CD4-positive, CD25-positive, alpha-beta regulatory T cell (primary cell): Measurements from ENCODE around the gene FGF1. TPM values are rescaled to one million over a fixed set of nuclear protein-coding genes. Genes with fewer than 3 reads are reported as not detected.

Experiments used
- ATAC-seq, 2 donors: fragments of 150-1000 bp; cut with Tn5 transposase; one replicate each; pipeline ENCODE4 v1.10.0; 2021; ENCODE audit warnings: low read depth in 2 of 2, moderate number of reproducible peaks in 2 of 2, moderate library complexity in 1 of 2
- DNase-seq, 3 donors: peaks; one replicate each; pipeline versions ENCODE4 v3.0.0 to v3.0.0-alpha.2; 2012 to 2022; ENCODE audit warnings: mixed read lengths in 1 of 3
- H3K27ac ChIP-seq: one replicate; pipeline ENCODE4 v1.7.0; 2013; ENCODE audit warnings: mild to moderate bottlenecking, low read length; ENCODE audit not compliant: insufficient read depth, poor library complexity, severe bottlenecking
- H3K27me3 ChIP-seq: one replicate; pipeline ENCODE4 v1.7.0; 2013; ENCODE audit warnings: low read length; ENCODE audit not compliant: control insufficient read depth, insufficient read depth
- H3K36me3 ChIP-seq: one replicate; pipeline ENCODE4 v1.7.0; 2013; ENCODE audit warnings: mild to moderate bottlenecking, low read length, moderate library complexity; ENCODE audit not compliant: control insufficient read depth, insufficient read depth
- H3K4me1 ChIP-seq: 2 replicates; pipeline ENCODE4 v1.7.0; 2013; ENCODE audit warnings: mild to moderate bottlenecking, low read length; ENCODE audit not compliant: insufficient read depth, control insufficient read depth, poor library complexity, severe bottlenecking
- H3K4me3 ChIP-seq: one replicate; pipeline ENCODE4 v1.7.0; 2013; ENCODE audit warnings: low read depth, mild to moderate bottlenecking, low read length, moderate library complexity
- H3K9me3 ChIP-seq, 2 experiments: 1 replicate in 1 of 2; 2 replicates in 1 of 2; pipeline ENCODE4 v1.7.0; 2013; ENCODE audit warnings: low read length in 2 of 2, mild to moderate bottlenecking in 1 of 2, moderate library complexity in 1 of 2; ENCODE audit not compliant: control insufficient read depth in 2 of 2
- H3K27ac Mint-ChIP-seq, 3 donors: one replicate each; pipeline ENCODE4 v1.8.0; 2020 to 2022; ENCODE audit warnings: mild to moderate bottlenecking in 3 of 3, mixed read lengths in 3 of 3, moderate library complexity in 2 of 3
- H3K27me3 Mint-ChIP-seq: one replicate; pipeline ENCODE4 v1.8.0; 2022; ENCODE audit warnings: mild to moderate bottlenecking, mixed read lengths
- H3K36me3 Mint-ChIP-seq: one replicate; pipeline ENCODE4 v1.8.0; 2020; ENCODE audit warnings: mixed read lengths
- H3K4me1 Mint-ChIP-seq, 4 donors: one replicate each; pipeline ENCODE4 v1.8.0; 2020 to 2022; ENCODE audit warnings: mixed read lengths in 4 of 4, mild to moderate bottlenecking in 1 of 4
- H3K4me3 Mint-ChIP-seq, 4 donors: one replicate each; pipeline ENCODE4 v1.8.0; 2020 to 2022; ENCODE audit warnings: mild to moderate bottlenecking in 4 of 4, mixed read lengths in 4 of 4, moderate library complexity in 3 of 4
- H3K9me3 Mint-ChIP-seq, 7 donors: one replicate each; pipeline ENCODE4 v1.8.0; 2020 to 2022; ENCODE audit warnings: mixed read lengths in 7 of 7, mild to moderate bottlenecking in 3 of 7, moderate library complexity in 2 of 7
- polyA plus RNA-seq, 4 donors: library from polyadenylated mRNA; unstranded; fragments of 300-500 nt; fragmentation: Illumina TruSeq; gene quantifications; one replicate each; pipeline ENCODE4 v1.2.3, GENCODE V29; 2021
- total RNA-seq: library from RNA; stranded (reverse); gene quantifications from one replicate; pipeline ENCODE4 v1.2.3, GENCODE V29; 2022

FGF1 gene
- total and polyA plus RNA-seq, 5 donors from 2014 or later: not detected

- no peaks in the 10 kb centered on the region for H3K4me1 Mint-ChIP-seq
- Histone ChIP-seq H3K4me1 (no peaks in the 10 kb centered on the region), H3K9me3 (no peaks in the 10 kb centered on the region), H3K36me3 (no peaks in the 10 kb centered on the region), H3K27ac (no peak overlapping the region), H3K27me3 (no peaks in the 10 kb centered on the region), H3K4me3 (no peak overlapping the region)
- no peaks in the 10 kb centered on the region for H3K9me3 Mint-ChIP-seq
- no peak for ATAC-seq
- no peaks in the 10 kb centered on the region for H3K36me3 Mint-ChIP-seq
- no peak overlapping the region for H3K4me3 Mint-ChIP-seq
- DNase-seq: no peak
- no peak overlapping the region for H3K27ac Mint-ChIP-seq
- peaks cover 16% of the 10 kb centered on the region for H3K27me3 Mint-ChIP-seq
Observed at GRCh38 chr5:142720641-142721271, 34.9 kb upstream of the FGF1 start.

- Mint-ChIP-seq H3K27ac (no peak overlapping the region), H3K4me3 (no peak overlapping the region), H3K27me3 (peaks cover 14% of the 10 kb centered on the region), H3K4me1 (no peaks in the 10 kb centered on the region), H3K9me3 (no peaks in the 10 kb centered on the region), H3K36me3 (no peaks in the 10 kb centered on the region)
- ATAC-seq (no peak), DNase-seq (no peak)
- Histone ChIP-seq H3K27me3 (peaks cover under 1% of the 10 kb centered on the region), H3K4me3 (no peak overlapping the region), H3K27ac (no peak overlapping the region), H3K36me3 (no peaks in the 10 kb centered on the region), H3K9me3 (no peaks in the 10 kb centered on the region), H3K4me1 (no peaks in the 10 kb centered on the region)
Observed at GRCh38 chr5:142719836-142720370, 34.0 kb upstream of the FGF1 start.

- Histone ChIP-seq H3K27ac (no peak overlapping the region), H3K4me1 (peaks cover 11% of the 10 kb centered on the region), H3K36me3 (no peaks in the 10 kb centered on the region), H3K9me3 (no peaks in the 10 kb centered on the region), H3K4me3 (no peak overlapping the region), H3K27me3 (peaks cover 3% of the 10 kb centered on the region)
- ATAC-seq (no peak), DNase-seq (peak in 1 of 3 donors; percentile 20)
- peaks cover 0 to 10% (median 7%) of the 10 kb centered on the region in 4 donors for H3K4me1 Mint-ChIP-seq
- no peaks in the 10 kb centered on the region for H3K36me3 Mint-ChIP-seq
- no peak overlapping the region for H3K27ac Mint-ChIP-seq
- no peaks in the 10 kb centered on the region for H3K9me3 Mint-ChIP-seq
- H3K4me3 Mint-ChIP-seq: no peak overlapping the region
- peaks cover 9% of the 10 kb centered on the region for H3K27me3 Mint-ChIP-seq
Observed at GRCh38 chr5:142717582-142718215, 31.8 kb upstream of the FGF1 start.

GRCh38 chr5:142716963-142717362 is 31.1 kb upstream of the FGF1 start:
- Histone ChIP-seq H3K4me3 (no peak overlapping the region), H3K4me1 (peaks cover 11% of the 10 kb centered on the region), H3K9me3 (no peaks in the 10 kb centered on the region), H3K27ac (no peak overlapping the region), H3K36me3 (no peaks in the 10 kb centered on the region), H3K27me3 (peaks cover 3% of the 10 kb centered on the region)
- no peak overlapping the region for H3K4me3 Mint-ChIP-seq
- H3K27ac Mint-ChIP-seq: no peak overlapping the region
- peaks cover 0 to 11% (median 7%) of the 10 kb centered on the region in 4 donors for H3K4me1 Mint-ChIP-seq
- peak in 1 of 3 donors; percentile 34 for DNase-seq
- peak in 1 of 2 donors; percentile 36 for ATAC-seq
- peaks cover 9% of the 10 kb centered on the region for H3K27me3 Mint-ChIP-seq
- peaks cover 0 to 3% (median 0%) of the 10 kb centered on the region in 7 donors for H3K9me3 Mint-ChIP-seq
- H3K36me3 Mint-ChIP-seq: no peaks in the 10 kb centered on the region

GRCh38 chr5:142715291-142715690 is 29.4 kb upstream of the FGF1 start:
- ATAC-seq (no peak), DNase-seq (no peak)
- H3K27me3 ChIP-seq: peaks cover 3% of the 10 kb centered on the region
- no peaks in the 10 kb centered on the region for H3K36me3 Mint-ChIP-seq
- no peak overlapping the region for H3K27ac Mint-ChIP-seq
- no peaks in the 10 kb centered on the region for H3K36me3 ChIP-seq
- peaks cover 0 to 4% (median 0%) of the 10 kb centered on the region in 7 donors for H3K9me3 Mint-ChIP-seq
- H3K27me3 Mint-ChIP-seq: peaks cover 15% of the 10 kb centered on the region
- peaks cover 0 to 11% (median 7%) of the 10 kb centered on the region in 4 donors for H3K4me1 Mint-ChIP-seq
- H3K27ac ChIP-seq: no peak overlapping the region
- no peak overlapping the region for H3K4me3 Mint-ChIP-seq
- H3K9me3 ChIP-seq: no peaks in the 10 kb centered on the region
- H3K4me1 ChIP-seq: peaks cover 11% of the 10 kb centered on the region
- no peak overlapping the region for H3K4me3 ChIP-seq

- Mint-ChIP-seq H3K36me3 (no peaks in the 10 kb centered on the region), H3K4me3 (peak overlapping the region; percentile 58 to 84 (median 70)), H3K27me3 (peaks cover 19% of the 10 kb centered on the region), H3K27ac (peak overlapping the region in 1 of 3 donors; percentile 38), H3K4me1 (peaks cover 0 to 11% (median 7%) of the 10 kb centered on the region in 4 donors), H3K9me3 (peaks cover 0 to 4% (median 0%) of the 10 kb centered on the region in 7 donors)
- H3K27ac ChIP-seq: no peak overlapping the region
- ATAC-seq (peak; percentile 95 to 97), DNase-seq (peak; percentile 62 to 90 (median 83))
- H3K4me1 ChIP-seq: peaks cover 11% of the 10 kb centered on the region
- peak overlapping the region; percentile 65 for H3K4me3 ChIP-seq
- H3K9me3 ChIP-seq: no peaks in the 10 kb centered on the region
- H3K27me3 ChIP-seq: peaks cover 8% of the 10 kb centered on the region
- no peaks in the 10 kb centered on the region for H3K36me3 ChIP-seq
Observed at GRCh38 chr5:142713121-142713706, 27.3 kb upstream of the FGF1 start.

GRCh38 chr5:142703153-142703552 is 17.3 kb upstream of the FGF1 start:
- Mint-ChIP-seq H3K27ac (no peak overlapping the region), H3K36me3 (no peaks in the 10 kb centered on the region), H3K4me1 (no peaks in the 10 kb centered on the region), H3K4me3 (no peak overlapping the region), H3K27me3 (peaks cover 40% of the 10 kb centered on the region), H3K9me3 (peaks cover 0 to 2% (median 0%) of the 10 kb centered on the region in 7 donors)
- H3K27me3 ChIP-seq: peaks cover 3% of the 10 kb centered on the region
- no peaks in the 10 kb centered on the region for H3K4me1 ChIP-seq
- DNase-seq: no peak
- no peak overlapping the region for H3K27ac ChIP-seq
- no peaks in the 10 kb centered on the region for H3K9me3 ChIP-seq
- no peaks in the 10 kb centered on the region for H3K36me3 ChIP-seq
- no peak overlapping the region for H3K4me3 ChIP-seq
- ATAC-seq: no peak
